HG02943 (cell line): Measurements from ENCODE around the gene KATNBL1.
"Not testable (repeated sequence)": the region's sequence is repeated elsewhere in the genome, so short reads cannot be mapped to it uniquely, and the experiment has no call there.

Source experiments
- ATAC-seq: cut with Tn5 transposase; IDR thresholded peaks from one replicate; pipeline ENCODE4 v1.9.1; 2021; ENCODE audit warnings: mild to moderate bottlenecking, low read depth, moderate library complexity; ENCODE audit not compliant: unreplicated experiment

KATNBL1 gene

DNA sequence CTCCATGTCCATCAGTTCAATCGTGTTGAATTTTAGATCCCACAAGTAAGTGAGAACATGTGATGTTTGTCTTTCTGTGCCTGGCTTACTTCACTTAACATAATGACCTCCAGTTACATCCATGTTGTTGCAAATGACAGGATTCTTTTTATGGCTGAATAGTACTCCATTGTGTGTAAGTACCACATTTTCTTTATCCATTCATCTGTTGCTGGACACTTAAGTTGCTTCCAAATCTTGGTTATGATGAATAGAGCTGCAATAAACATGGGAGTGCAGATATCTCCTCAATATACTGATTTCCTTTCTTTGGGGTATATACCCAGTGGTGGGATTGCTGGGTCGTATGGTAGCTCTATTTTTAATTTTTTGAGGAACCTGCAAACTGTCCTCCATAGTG is 89.5 kb downstream of the KATNBL1 start:
- ATAC-seq = not testable (repeated sequence)

GRCh38 chr15:34119291-34119690 is 90.6 kb downstream of the KATNBL1 start:
- no peak for ATAC-seq

DNA sequence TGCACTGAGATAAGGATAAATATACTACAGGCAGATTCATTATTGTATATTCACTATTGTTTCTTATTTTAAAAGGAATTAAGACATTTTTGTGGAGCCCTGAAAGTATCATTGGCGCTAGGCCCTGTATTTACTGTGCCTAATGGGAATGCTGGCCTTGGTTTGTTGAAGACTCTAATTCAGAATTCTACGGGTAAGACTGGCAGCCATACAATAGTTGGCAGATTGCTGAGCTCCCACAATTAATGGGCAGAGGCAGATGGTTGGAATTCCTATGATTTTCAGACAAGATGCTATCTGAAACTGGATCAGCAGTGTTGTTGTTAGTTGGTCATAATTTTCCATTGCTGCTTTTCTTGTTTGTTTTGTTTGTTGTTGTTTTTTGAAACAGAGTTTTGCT is 93.3 kb downstream of the KATNBL1 start:
- ATAC-seq = no peak

GRCh38 chr15:34114739-34115138 is 95.2 kb downstream of the KATNBL1 start:
- no peak for ATAC-seq

GRCh38 chr15:34114215-34114614 is 95.7 kb downstream of the KATNBL1 start:
- no peak for ATAC-seq

DNA sequence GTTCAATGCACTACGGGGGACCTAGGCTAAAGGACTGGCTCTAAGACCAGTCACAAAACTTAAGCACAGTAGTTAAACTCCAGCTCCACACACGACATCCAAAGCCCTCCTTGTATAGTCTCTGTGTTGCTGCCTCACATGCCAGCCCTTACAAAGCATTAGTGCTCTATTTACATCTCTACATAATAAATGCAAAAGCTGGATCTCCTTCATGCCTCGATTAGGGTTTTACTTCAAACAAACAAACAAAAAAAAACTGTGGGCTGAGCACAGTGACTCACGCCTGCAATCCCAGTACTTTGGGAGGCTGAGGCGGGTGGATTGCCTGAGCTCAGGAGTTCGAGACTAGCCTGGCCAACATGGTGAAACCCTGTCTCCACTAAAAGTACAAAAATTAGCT is 98.4 kb downstream of the KATNBL1 start:
- no peak for ATAC-seq

GRCh38 chr15:34109797-34110663 is 99.9 kb downstream of the KATNBL1 start:
- no peak for ATAC-seq

GRCh38 chr15:34107315-34107714 is 102.6 kb downstream of the KATNBL1 start:
- no peak for ATAC-seq

DNA sequence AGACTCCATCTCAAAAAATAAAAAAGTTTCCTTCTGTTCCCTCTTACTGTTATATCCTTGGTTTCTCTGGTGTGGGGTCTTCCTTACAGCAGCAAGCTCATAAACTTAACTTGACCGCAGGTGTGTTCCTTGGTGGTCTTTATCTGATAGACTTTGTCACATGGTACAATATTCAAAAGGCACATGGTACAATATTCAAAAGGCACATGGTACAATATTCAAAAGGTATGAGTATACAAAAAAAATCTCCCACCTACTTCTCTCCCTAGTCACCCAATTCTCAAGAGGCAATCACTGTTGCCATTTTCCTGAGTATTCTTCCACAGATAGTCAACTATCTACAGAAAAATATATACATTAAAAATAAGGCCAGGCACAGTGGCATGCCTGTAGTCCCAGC is 103.5 kb downstream of the KATNBL1 start:
- no peak for ATAC-seq

GRCh38 chr15:34102175-34102925 is 107.5 kb downstream of the KATNBL1 start:
- ATAC-seq = peak; percentile 12

- ATAC-seq = peak; percentile 97
Observed at GRCh38 chr15:34101366-34102174, 108.3 kb downstream of the KATNBL1 start, which contains the start of the genes EMC7 and PGBD4. TSS of gene EMC7 (minus strand) at chr15:34101862. CDS start at chr15:34101839, 23 bp downstream. TSS of gene PGBD4 (plus strand) at chr15:34102083. CDS start at chr15:34102532, 449 bp downstream.

- ATAC-seq = no peak
Observed at GRCh38 chr15:34099914-34100313, 110.0 kb downstream of the KATNBL1 start.
